Stimulated activated CD8-positive, alpha-beta memory T cell treated with anti-CD3 and anti-CD28 coated beads, Interleukin-15, amount 100 ng/mL, for 48 hours (primary cell): ENCODE measurements around the gene SQSTM1.
A peak's percentile ranks its signal among the peaks of the same experiment; 100 is the strongest.
"Not testable (repeated sequence)": the region's sequence is repeated elsewhere in the genome, so short reads cannot be mapped to it uniquely, and the experiment has no call there.

Experiments
- DNase-seq, 2 donors: peaks; one replicate each; pipeline ENCODE4 v3.0.0-alpha.2; 2020; ENCODE audit warnings: low read depth in 2 of 2

SQSTM1 gene

GRCh38 chr5:179824745-179825112 lies 4.0 kb downstream of the SQSTM1 start:
- no peak for DNase-seq

DNA sequence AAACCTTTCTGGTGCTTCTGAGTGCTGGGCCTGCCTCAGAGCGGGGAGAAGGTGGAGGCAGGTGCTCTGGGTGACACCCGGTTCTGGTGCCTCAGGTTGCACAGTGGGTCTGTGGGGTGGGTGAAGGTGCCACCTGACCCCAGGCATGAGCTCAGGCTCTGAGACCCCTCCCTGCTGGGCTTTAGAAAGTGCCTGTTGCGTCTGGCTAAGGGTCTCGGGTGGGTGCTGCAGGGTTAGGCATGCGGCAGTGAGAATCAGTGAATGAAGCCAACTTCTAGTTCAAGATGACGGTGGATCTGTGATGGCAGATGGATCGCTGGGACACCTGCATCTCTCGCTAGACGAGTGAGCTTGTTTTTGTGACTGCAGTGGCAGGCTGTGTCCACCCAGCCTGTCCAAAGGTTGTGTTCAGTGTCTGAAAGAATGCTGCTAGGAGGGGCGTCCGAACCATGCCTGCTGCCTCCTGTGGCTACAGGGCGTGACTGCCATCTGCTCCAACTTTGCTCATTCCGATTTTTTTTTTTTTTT lies 5.0 kb downstream of the SQSTM1 start:
- DNase-seq, result no peak

- no peak for DNase-seq
Measured at GRCh38 chr5:179827680-179828079, 7.0 kb downstream of the SQSTM1 start.

DNA sequence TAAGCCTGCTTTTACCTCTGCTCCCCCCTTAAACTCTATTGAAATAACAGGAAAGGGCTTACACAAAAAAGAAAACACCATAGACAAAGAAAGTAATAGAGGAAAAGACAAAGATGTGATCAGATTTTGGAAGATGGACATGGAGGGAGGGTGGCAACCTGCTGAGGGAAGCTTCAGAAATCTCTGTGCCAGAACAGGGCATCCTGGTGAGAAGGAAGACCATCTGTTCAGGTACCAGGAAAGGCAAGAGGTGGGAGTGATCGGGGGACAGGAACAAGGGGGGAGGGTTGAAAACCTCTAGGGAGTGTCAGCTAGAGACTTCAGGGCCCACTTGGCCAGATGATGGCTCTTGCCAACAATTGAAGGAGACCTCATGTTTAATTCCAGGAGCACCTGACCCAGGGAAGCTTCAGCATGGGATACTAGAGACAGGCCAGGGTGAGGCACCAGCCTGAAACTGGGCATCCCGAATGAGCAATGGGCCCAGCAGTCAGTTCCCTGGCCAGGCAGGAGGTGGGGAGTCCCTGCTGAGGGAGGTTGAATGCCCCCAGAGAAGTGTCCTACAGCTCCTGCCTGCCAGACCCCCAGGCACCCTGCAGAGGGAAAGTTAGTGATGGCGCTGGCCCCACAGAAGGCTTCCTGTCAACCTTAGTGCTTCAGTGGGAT lies 8.2 kb downstream of the SQSTM1 start:
- no peak for DNase-seq

GRCh38 chr5:179829732-179830435 lies 9.2 kb downstream of the SQSTM1 start:
- no peak for DNase-seq

DNA sequence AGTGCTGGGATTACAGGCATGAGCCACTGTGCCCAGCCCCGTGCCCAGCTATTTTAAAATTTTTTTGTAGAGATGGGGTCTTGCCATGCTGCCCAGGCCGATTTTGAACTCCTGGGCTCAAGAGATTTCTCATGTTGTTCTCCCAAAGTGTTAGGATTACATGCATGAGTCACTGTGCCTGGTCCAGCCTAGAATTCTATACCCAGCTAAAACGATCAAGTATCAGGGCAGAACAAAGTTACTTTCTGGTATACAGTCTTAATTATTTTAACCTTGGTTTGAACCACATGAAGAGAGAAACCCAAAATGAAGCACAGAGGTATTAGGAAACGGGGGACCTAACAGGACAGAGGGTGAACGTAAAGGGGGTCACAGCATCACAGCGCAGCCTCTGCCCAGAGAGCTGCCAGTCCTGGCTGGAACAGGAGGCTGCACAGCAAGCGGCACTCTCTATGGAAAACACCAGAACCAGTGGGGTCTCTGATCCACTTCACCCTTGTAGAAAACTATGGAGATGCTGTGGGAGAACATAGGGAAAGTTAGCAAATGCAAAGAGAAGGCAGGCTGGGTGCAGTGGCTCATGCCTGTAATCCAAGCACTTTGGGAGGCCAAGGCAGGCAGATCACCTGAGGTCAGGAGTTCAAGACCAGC lies 10.2 kb downstream of the SQSTM1 start:
- DNase-seq, result no peak

- no peak for DNase-seq
Measured at GRCh38 chr5:179832039-179832745, 11.5 kb downstream of the SQSTM1 start.

GRCh38 chr5:179833056-179833708 lies 12.5 kb downstream of the SQSTM1 start:
- no peak for DNase-seq

DNA sequence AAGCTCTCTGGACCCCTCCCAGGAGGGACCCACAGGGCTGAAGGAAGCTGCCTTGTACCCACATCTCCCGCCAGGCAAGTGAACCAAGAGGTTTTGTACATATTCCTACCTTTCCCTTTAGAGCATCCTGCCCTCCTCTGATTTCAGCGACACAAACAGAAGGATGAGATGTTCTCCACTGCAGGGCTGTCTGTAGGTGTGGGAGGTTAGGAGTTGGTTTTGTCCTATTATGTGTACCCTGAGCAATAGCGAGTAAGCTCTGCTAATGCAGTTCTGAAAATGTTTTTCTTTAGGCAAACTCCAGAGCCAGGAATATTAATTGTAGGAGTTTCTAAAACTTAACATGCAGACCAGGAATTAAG lies 13.0 kb downstream of the SQSTM1 start:
- DNase-seq, result no peak

GRCh38 chr5:179834120-179834519 lies 13.4 kb downstream of the SQSTM1 start:
- DNase-seq, result no peak

GRCh38 chr5:179834871-179835270 lies 14.2 kb downstream of the SQSTM1 start:
- DNase-seq, result not testable (repeated sequence)

GRCh38 chr5:179836225-179837019 lies 15.7 kb downstream of the SQSTM1 start:
- peak in 1 of 2 donors; percentile 40 for DNase-seq

DNA sequence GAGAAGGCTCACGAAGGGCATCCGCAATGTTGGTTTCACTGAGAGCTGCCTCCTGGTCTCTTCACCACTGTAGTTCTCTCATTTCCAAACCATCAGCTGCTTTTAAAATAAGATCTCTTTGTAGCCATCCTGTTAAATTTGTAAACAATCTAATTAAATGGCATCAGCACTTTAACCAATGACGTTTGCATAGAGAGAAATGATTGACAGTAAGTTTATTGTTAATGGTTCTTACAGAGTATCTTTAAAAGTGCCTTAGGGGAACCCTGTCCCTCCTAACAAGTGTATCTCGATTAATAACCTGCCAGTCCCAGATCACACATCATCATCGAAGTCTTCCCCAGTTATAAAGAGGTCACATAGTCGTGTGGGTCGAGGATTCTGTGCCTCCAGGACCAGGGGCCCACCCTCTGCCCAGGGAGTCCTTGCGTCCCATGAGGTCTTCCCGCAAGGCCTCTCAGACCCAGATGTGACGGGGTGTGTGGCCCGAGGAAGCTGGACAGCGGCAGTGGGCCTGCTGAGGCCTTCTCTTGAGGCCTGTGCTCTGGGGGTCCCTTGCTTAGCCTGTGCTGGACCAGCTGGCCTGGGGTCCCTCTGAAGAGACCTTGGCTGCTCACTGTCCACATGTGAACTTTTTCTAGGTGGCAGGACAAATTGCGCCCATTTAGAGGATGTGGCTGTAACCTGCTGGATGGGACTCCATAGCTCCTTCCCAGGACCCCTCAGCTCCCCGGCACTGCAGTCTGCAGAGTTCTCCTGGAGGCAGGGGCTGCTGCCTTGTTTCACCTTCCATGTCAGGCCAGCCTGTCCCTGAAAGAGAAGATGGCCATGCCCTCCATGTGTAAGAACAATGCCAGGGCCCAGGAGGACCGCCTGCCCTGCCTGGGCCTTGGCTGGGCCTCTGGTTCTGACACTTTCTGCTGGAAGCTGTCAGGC lies 16.6 kb downstream of the SQSTM1 start:
- DNase-seq, result no peak

GRCh38 chr5:179839328-179840256 lies 18.9 kb downstream of the SQSTM1 start:
- DNase-seq, result no peak

DNA sequence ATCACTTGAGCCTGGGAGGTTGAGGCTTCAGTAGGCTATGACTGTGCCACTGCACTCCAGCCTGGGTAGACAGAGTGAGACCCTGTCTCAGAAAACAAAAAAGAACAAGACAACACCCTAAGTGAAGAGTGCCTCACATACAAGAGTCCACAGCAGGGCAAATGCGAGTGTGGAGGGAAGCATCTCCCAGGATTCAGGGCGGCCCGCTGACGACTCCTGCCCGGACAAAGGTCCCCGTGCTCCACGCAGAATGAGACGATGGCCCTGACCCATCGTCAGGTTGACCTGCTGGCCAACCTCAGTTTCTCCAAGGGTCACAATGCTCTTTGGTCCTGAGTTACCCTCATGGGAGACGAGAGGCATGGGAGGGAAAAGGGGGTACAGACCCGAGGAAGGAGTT lies 19.6 kb downstream of the SQSTM1 start:
- DNase-seq, result no peak

GRCh38 chr5:179840766-179841165 lies 20.1 kb downstream of the SQSTM1 start:
- no peak for DNase-seq

- no peak for DNase-seq
Measured at GRCh38 chr5:179841621-179842020, 20.9 kb downstream of the SQSTM1 start.

- no peak for DNase-seq
Measured at GRCh38 chr5:179852993-179853547, 32.4 kb downstream of the SQSTM1 start.
